Small intestine (tissue), 7 donors: Measurements from ENCODE around the gene CTAGE4. TPM values are rescaled to one million over a fixed set of nuclear protein-coding genes. Genes with fewer than 3 reads are reported as not detected.
"Not testable (repeated sequence)": the region's sequence is repeated elsewhere in the genome, so short reads cannot be mapped to it uniquely, and the experiment has no call there.

ENCODE experiments used
- DNase-seq, 2 donors: peaks; one replicate each; pipeline versions ENCODE4 v3.0.0 to v3.0.0-alpha.2; 2013
- FAIRE-seq: peaks from 2 replicates; lab custom pipeline; 2012; peaks lifted over from hg19 to GRCh38; lab: Jason Lieb, UNC
- H3K27ac ChIP-seq, 3 donors: one replicate each; pipeline ENCODE4 v1.5.1; 2013; ENCODE audit warnings: low read length in 2 of 3, mild to moderate bottlenecking in 2 of 3, control low read depth in 1 of 3, inconsistent platforms in 1 of 3, low read depth in 1 of 3, moderate library complexity in 1 of 3
- H3K27me3 ChIP-seq, 3 donors: one replicate each; pipeline ENCODE4 v1.6.1; 2013; ENCODE audit warnings: low read length in 3 of 3, inconsistent platforms in 1 of 3; ENCODE audit not compliant: control insufficient read depth in 3 of 3, insufficient read depth in 3 of 3
- H3K36me3 ChIP-seq, 3 donors: one replicate each; pipeline ENCODE4 v1.6.1; 2013; ENCODE audit warnings: low read length in 3 of 3, inconsistent platforms in 1 of 3, low read depth in 1 of 3, mild to moderate bottlenecking in 1 of 3, moderate library complexity in 1 of 3; ENCODE audit not compliant: control insufficient read depth in 3 of 3, insufficient read depth in 2 of 3
- H3K4me1 ChIP-seq, 3 donors: one replicate each; pipeline ENCODE4 v1.6.1; 2013; ENCODE audit warnings: low read length in 2 of 3, inconsistent platforms in 1 of 3, low read depth in 1 of 3, mild to moderate bottlenecking in 1 of 3, moderate library complexity in 1 of 3; ENCODE audit not compliant: control insufficient read depth in 3 of 3, insufficient read depth in 2 of 3
- H3K4me3 ChIP-seq, 3 donors: one replicate each; pipeline ENCODE4 v1.5.1; 2013; ENCODE audit warnings: low read length in 3 of 3, control low read depth in 1 of 3, inconsistent platforms in 1 of 3, low read depth in 1 of 3, mild to moderate bottlenecking in 1 of 3, moderate library complexity in 1 of 3
- H3K9me3 ChIP-seq, 2 donors: one replicate each; pipeline ENCODE4 v1.6.1; 2013; ENCODE audit warnings: low read depth in 1 of 2, low read length in 1 of 2; ENCODE audit not compliant: control insufficient read depth in 2 of 2, insufficient read depth in 1 of 2
- WGBS, 3 donors: extraction: QIAGEN DNeasy Blood & Tissue Kit; methylation state at CpG; one replicate each; pipeline ENCODE4 v1.1.7; 2013; 5-methylcytosine and 5-hydroxymethylcytosine counted together
- polyA plus RNA-seq, 4 donors: library from polyadenylated mRNA; stranded (reverse) in 3 of 4; unstranded in 1 of 4; fragments of 200-250 nt in 3 of 4; fragments of 120-200 nt in 1 of 4; gene quantifications; one replicate each; pipeline versions ENCODE4 v1.2.1 to v1.2.3, GENCODE V29; 2013
- donor health status: healthy with polysubstance abuse.
- donor health status: control.
- donor health status: control.
- donor health status: Bipolar disorder and iron deficiency.
- donor health status: healthy.

Gene CTAGE4
- polyA plus RNA-seq, 4 donors = 0.48 to 16.5 (median 9.5) TPM

GRCh38 chr7:144223675-144224074 lies 40.4 kb downstream of the CTAGE4 start:
- H3K36me3 ChIP-seq, H3K4me1 ChIP-seq, H3K27ac ChIP-seq, H3K9me3 ChIP-seq, DNase-seq, FAIRE-seq, H3K4me3 ChIP-seq, H3K27me3 ChIP-seq: not testable (repeated sequence)

GRCh38 chr7:144226866-144227265 lies 43.6 kb downstream of the CTAGE4 start:
- not testable (repeated sequence) for H3K36me3 ChIP-seq, DNase-seq, H3K27me3 ChIP-seq, H3K9me3 ChIP-seq, H3K4me1 ChIP-seq, H3K27ac ChIP-seq, H3K4me3 ChIP-seq, FAIRE-seq
- 77 to 87% (median 86%) methylated on average over 3 of the region's 4 CpGs for WGBS, 3 donors

GRCh38 chr7:144228810-144229209 lies 45.5 kb downstream of the CTAGE4 start:
- not testable (repeated sequence) for H3K9me3 ChIP-seq, H3K27me3 ChIP-seq, H3K4me1 ChIP-seq, FAIRE-seq, H3K4me3 ChIP-seq, H3K27ac ChIP-seq, H3K36me3 ChIP-seq
- peak in 1 of 2 donors; percentile 0 for DNase-seq
- 86 to 94% (median 94%) methylated on average over 1 of the region's 3 CpGs for WGBS, 3 donors

GRCh38 chr7:144231027-144231426 lies 47.8 kb downstream of the CTAGE4 start:
- H3K4me1 ChIP-seq, H3K27me3 ChIP-seq, H3K9me3 ChIP-seq, FAIRE-seq, H3K36me3 ChIP-seq, DNase-seq, H3K4me3 ChIP-seq, H3K27ac ChIP-seq: not testable (repeated sequence)
- WGBS, 3 donors = no CpG with 5 or more reads among the region's 2 CpGs

- H3K9me3 ChIP-seq, H3K27ac ChIP-seq, FAIRE-seq, H3K4me1 ChIP-seq, H3K36me3 ChIP-seq, DNase-seq, H3K27me3 ChIP-seq, H3K4me3 ChIP-seq: not testable (repeated sequence)
- WGBS, 3 donors = 79 to 92% (median 82%) methylated on average over 1 of the region's 1 CpG
Measured at GRCh38 chr7:144233039-144233438, 49.8 kb downstream of the CTAGE4 start.

Other genes with a start within 250 kb of the CTAGE4 start
- not detected for gene OR2F2, start 248.2 kb upstream of the CTAGE4 start, polyA plus RNA-seq
- under 1 TPM in 1 of 4 donors, not detected in 3; 0.03 TPM for gene OR2F1, start 228.6 kb upstream of the CTAGE4 start, polyA plus RNA-seq
- gene OR6B1, start 183.1 kb upstream of the CTAGE4 start, polyA plus RNA-seq = under 1 TPM in 1 of 4 donors, not detected in 3; 0.01 TPM
- under 1 TPM in 1 of 4 donors, not detected in 3; under 0.01 TPM for gene OR2A5, start 134.5 kb upstream of the CTAGE4 start, polyA plus RNA-seq
- under 1 TPM in 1 of 4 donors, not detected in 3; 0.03 TPM for gene OR2A25, start 113.7 kb upstream of the CTAGE4 start, polyA plus RNA-seq
- under 1 TPM in 1 of 4 donors, not detected in 3; 0.03 TPM for gene OR2A12, start 97.2 kb upstream of the CTAGE4 start, polyA plus RNA-seq
- not detected for gene OR2A2, start 73.9 kb upstream of the CTAGE4 start, polyA plus RNA-seq
- under 1 TPM in 1 of 4 donors, not detected in 3; 0.07 TPM for gene OR2A14, start 60.3 kb upstream of the CTAGE4 start, polyA plus RNA-seq
- 10 to 100 TPM; 23.6 to 46.1 (median 37.1) TPM for gene ARHGEF35, start 12.4 kb downstream of the CTAGE4 start, polyA plus RNA-seq
- gene OR2A42, start 56.1 kb downstream of the CTAGE4 start, polyA plus RNA-seq = under 1 TPM in 2 of 4 donors, not detected in 2; 0.03 to 0.68 TPM
- gene OR2A7, start 81.3 kb downstream of the CTAGE4 start, polyA plus RNA-seq = 10 to 100 TPM in 1 of 4 donors, 1 to 10 TPM in 3; 2.7 to 19.1 (median 3.1) TPM
- gene CTAGE8, start 85.8 kb downstream of the CTAGE4 start, polyA plus RNA-seq = 10 to 100 TPM in 1 of 4 donors, 1 to 10 TPM in 2, not detected in 1; 2.6 to 13.4 (median 6.0) TPM
- gene OR2A1, start 129.0 kb downstream of the CTAGE4 start, polyA plus RNA-seq = under 1 TPM in 2 of 4 donors, not detected in 2; 0.04 to 0.46 TPM
- gene ARHGEF5, start 171.9 kb downstream of the CTAGE4 start, polyA plus RNA-seq = 10 to 100 TPM; 15.6 to 43.9 (median 33.0) TPM
- gene NOBOX, start 220.2 kb downstream of the CTAGE4 start, polyA plus RNA-seq = under 1 TPM in 1 of 4 donors, not detected in 3; 0.03 TPM